ENCODE data around the gene TLR4.

- no peak for TF ChIP-seq POLR2AphosphoS5 (IDR thresholded peaks at IDR 0.05; ENCODE audit: borderline replicate concordance, low read depth, low read length)
- TF ChIP-seq EZH2 (IDR thresholded peaks at IDR 0.05): no peak
- TF ChIP-seq FOXP2 (optimal IDR thresholded peaks at IDR 0.05; ENCODE audit: control extremely low read depth, extremely low read length, insufficient read depth): no peak
Measured at GRCh38 chr9:117706421-117707116, 2.4 kb downstream of the TLR4 start.

Data from SK-N-MC (cell line).